ENCODE measurements around the gene TMX4. TPM values are rescaled to one million over a fixed set of nuclear protein-coding genes. Genes with fewer than 3 reads are reported as not detected.

Gene TMX4
- 30.4 TPM for total RNA-seq

GRCh38 chr20:8019246-8019997 lies at the start of gene TMX4:
Gene TMX4 (minus strand): TSS chr20:8019761. CDS start chr20:8019613, 148 bp downstream.

GRCh38 chr20:7940341-7940740 lies 79.2 kb downstream of the TMX4 start, which contains the start of gene HAO1:
Gene HAO1 (minus strand): TSS chr20:7940458. CDS start chr20:7940422, 36 bp downstream.

Other genes starting within 250 kb of the TMX4 start
- not detected for gene HAO1, start 79.3 kb downstream of the TMX4 start, total RNA-seq
- 115 TPM for gene PLCB1, start 112.5 kb upstream of the TMX4 start, total RNA-seq

Data from parietal lobe (tissue), 1 donor.